Eye (tissue), 1 donor: ENCODE data around the gene CD300E.
A peak's percentile ranks its signal among the peaks of the same experiment; 100 is the strongest.
"Not testable (repeated sequence)": the region's sequence is repeated elsewhere in the genome, so short reads cannot be mapped to it uniquely, and the experiment has no call there.

Experiments used
- DNase-seq: peaks from one replicate; pipeline ENCODE4 v3.0.0-alpha.2; 2015

The CD300E gene

GRCh38 chr17:74598346-74599022, 25.1 kb downstream of the CD300E start:
- DNase-seq = peak; percentile 26

GRCh38 chr17:74597069-74597790, 26.3 kb downstream of the CD300E start:
- no peak for DNase-seq

GRCh38 chr17:74595037-74595750, 28.3 kb downstream of the CD300E start:
- no peak for DNase-seq

GRCh38 chr17:74592087-74592990, 31.2 kb downstream of the CD300E start, which contains the start of gene CD300LD:
TSS of gene CD300LD (minus strand) at chr17:74592283. CDS start at chr17:74592202, 81 bp downstream.
- no peak for DNase-seq

GRCh38 chr17:74591503-74591902, 32.0 kb downstream of the CD300E start:
- no peak for DNase-seq

GRCh38 chr17:74585711-74586110, 37.8 kb downstream of the CD300E start:
- DNase-seq = no peak

GRCh38 chr17:74584292-74585060, 39.1 kb downstream of the CD300E start:
- no peak for DNase-seq

GRCh38 chr17:74582633-74583032, 40.9 kb downstream of the CD300E start:
- DNase-seq = no peak

GRCh38 chr17:74579900-74580299, 43.6 kb downstream of the CD300E start:
- DNase-seq = no peak

- DNase-seq = no peak
These were observed 44.6 kb downstream of the CD300E start for GRCh38 chr17:74578979-74579378.

- DNase-seq = no peak
These were observed 48.9 kb downstream of the CD300E start for GRCh38 chr17:74574489-74575142.

GRCh38 chr17:74573635-74574034, 49.9 kb downstream of the CD300E start:
- DNase-seq = not testable (repeated sequence)

- DNase-seq = no peak
These were observed 50.4 kb downstream of the CD300E start for GRCh38 chr17:74573169-74573568.

- no peak for DNase-seq
These were observed 51.8 kb downstream of the CD300E start for GRCh38 chr17:74571621-74572270.

GRCh38 chr17:74569020-74570003, 54.2 kb downstream of the CD300E start:
- DNase-seq = no peak

- DNase-seq = no peak
These were observed 55.2 kb downstream of the CD300E start for GRCh38 chr17:74568106-74568873.

- no peak for DNase-seq
These were observed 56.1 kb downstream of the CD300E start, which contains the start of gene CD300H for GRCh38 chr17:74567397-74567796. TSS of gene CD300H (minus strand) at chr17:74567509.

- DNase-seq = no peak
These were observed 57.3 kb downstream of the CD300E start for GRCh38 chr17:74566132-74566753.
